ENCODE data around the gene HES4. TPM values are rescaled to one million over a fixed set of nuclear protein-coding genes. Genes with fewer than 3 reads are reported as not detected.

The HES4 gene
- total and polyA plus RNA-seq, 2 donors (not counting 1 experiment from before 2014, with no cell fraction given): 0.49 to 2.0 TPM

DNA sequence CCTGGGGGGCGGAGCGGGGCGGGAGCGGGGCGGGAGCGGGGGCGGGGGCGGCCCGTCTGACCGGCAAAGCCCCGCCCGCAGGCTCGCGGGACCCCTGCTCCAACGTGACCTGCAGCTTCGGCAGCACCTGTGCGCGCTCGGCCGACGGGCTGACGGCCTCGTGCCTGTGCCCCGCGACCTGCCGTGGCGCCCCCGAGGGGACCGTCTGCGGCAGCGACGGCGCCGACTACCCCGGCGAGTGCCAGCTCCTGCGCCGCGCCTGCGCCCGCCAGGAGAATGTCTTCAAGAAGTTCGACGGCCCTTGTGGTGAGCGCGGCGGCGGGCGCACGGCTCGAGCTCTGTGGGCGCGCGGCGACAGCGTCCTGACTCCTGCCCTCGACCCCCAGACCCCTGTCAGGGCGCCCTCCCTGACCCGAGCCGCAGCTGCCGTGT is 41.2 kb upstream of the HES4 start:
- H3K27me3 ChIP-seq (ENCODE audit: control insufficient read depth, insufficient read depth, low read length): no peaks in the 10 kb centered on the region
- H3K4me3 ChIP-seq (replicated peaks in 1 of 4; ENCODE audit: control extremely low read depth in 1 of 4, insufficient read depth in 1 of 4, low read depth in 3 of 4, low read length in 4 of 4): no peak overlapping the region
- TF ChIP-seq, protein P1, sequence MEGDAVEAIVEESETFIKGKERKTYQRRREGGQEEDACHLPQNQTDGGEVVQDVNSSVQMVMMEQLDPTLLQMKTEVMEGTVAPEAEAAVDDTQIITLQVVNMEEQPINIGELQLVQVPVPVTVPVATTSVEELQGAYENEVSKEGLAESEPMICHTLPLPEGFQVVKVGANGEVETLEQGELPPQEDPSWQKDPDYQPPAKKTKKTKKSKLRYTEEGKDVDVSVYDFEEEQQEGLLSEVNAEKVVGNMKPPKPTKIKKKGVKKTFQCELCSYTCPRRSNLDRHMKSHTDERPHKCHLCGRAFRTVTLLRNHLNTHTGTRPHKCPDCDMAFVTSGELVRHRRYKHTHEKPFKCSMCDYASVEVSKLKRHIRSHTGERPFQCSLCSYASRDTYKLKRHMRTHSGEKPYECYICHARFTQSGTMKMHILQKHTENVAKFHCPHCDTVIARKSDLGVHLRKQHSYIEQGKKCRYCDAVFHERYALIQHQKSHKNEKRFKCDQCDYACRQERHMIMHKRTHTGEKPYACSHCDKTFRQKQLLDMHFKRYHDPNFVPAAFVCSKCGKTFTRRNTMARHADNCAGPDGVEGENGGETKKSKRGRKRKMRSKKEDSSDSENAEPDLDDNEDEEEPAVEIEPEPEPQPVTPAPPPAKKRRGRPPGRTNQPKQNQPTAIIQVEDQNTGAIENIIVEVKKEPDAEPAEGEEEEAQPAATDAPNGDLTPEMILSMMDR (conservative IDR thresholded peaks at IDR 0.05 in 1 of 2, IDR thresholded peaks at IDR 0.05 in 1 of 2; ENCODE audit: low read depth in 1 of 2, low read length in 2 of 2): no peak
- no peak for TF ChIP-seq EZH2 (IDR thresholded peaks at IDR 0.05; ENCODE audit: low read length, missing control alignments)
- H3K4me2 ChIP-seq (ENCODE audit: extremely low read depth, insufficient read depth, low read length): no peak overlapping the region
- H3K9ac ChIP-seq (ENCODE audit: insufficient read depth, low read length): no peak overlapping the region
- no peaks in the 10 kb centered on the region for H3K9me3 ChIP-seq (ENCODE audit: control insufficient read depth, insufficient read depth, low read depth, low read length)
- H3K79me2 ChIP-seq (ENCODE audit: control insufficient read depth, insufficient read depth, low read length): no peaks in the 10 kb centered on the region
- H3K36me3 ChIP-seq (ENCODE audit: control insufficient read depth, insufficient read depth, low read length): peaks cover 9% of the 10 kb centered on the region
- no peaks in the 10 kb centered on the region for H4K20me1 ChIP-seq (ENCODE audit: control insufficient read depth, extremely low read depth, insufficient read depth, low read length)
- H3K27ac ChIP-seq (ENCODE audit: insufficient read depth, low read length): no peak overlapping the region
- peaks cover 7% of the 10 kb centered on the region for H3K4me1 ChIP-seq (ENCODE audit: control insufficient read depth, extremely low read depth, insufficient read depth, low read length)
- no peak for DNase-seq (ENCODE audit: low read depth in 2 of 2)
- H2AFZ ChIP-seq (ENCODE audit: low read length): no peak overlapping the region

DNA sequence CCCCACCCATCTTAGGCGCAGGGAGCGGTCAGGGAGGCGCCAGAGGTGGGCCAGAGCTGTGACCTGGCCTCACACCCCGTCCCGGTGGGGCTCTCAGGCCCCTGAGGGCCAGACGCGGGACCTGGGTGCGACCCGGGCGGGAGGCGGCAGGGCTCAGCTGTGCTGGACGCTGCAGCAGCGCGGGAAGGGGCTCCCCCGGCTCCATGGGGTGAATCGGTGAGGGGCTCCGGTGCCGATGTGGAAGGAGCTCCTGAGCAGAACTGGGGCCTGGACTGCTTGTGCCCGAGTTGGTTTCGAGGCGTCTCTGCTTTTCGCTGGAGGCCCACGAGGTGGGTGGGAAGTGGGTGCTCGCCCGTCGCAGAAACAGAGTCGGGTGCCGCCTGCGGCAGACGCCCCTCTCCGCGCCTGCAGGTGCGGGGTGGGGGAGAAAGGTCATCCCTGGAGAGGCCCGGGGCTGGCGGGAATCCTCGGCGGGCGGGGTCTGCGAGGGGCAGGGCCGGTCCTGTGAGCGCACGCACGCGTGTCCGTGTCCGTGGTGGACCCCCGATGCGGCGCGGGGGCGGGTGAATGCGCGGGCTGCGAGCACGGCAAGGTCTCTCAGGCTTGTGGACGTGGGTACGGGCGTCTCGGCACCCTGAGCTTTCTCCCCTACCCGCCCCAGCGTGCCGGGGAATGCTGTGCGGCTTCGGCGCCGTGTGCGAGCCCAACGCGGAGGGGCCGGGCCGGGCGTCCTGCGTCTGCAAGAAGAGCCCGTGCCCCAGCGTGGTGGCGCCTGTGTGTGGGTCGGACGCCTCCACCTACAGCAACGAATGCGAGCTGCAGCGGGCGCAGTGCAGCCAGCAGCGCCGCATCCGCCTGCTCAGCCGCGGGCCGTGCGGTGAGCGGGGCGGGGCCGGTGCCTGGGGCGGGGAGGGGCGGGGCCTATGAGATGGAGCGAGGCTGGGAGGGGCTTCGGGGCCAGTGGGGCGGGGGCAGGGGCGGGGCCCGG is 40.4 kb upstream of the HES4 start:
- TF ChIP-seq EZH2 (IDR thresholded peaks at IDR 0.05; ENCODE audit: low read length, missing control alignments): no peak
- TF ChIP-seq, protein P1 (conservative IDR thresholded peaks at IDR 0.05 in 1 of 2, IDR thresholded peaks at IDR 0.05 in 1 of 2; ENCODE audit: low read depth in 1 of 2, low read length in 2 of 2): peak in 1 of 2 donors; percentile 4
- Histone ChIP-seq H4K20me1 (ENCODE audit: control insufficient read depth, extremely low read depth, insufficient read depth, low read length) (no peaks in the 10 kb centered on the region), H3K27me3 (ENCODE audit: control insufficient read depth, insufficient read depth, low read length) (no peaks in the 10 kb centered on the region), H3K4me2 (ENCODE audit: extremely low read depth, insufficient read depth, low read length) (peak overlapping the region; percentile 66), H2AFZ (ENCODE audit: low read length) (no peak overlapping the region), H3K4me1 (ENCODE audit: control insufficient read depth, extremely low read depth, insufficient read depth, low read length) (peaks cover 7% of the 10 kb centered on the region), H3K9ac (ENCODE audit: insufficient read depth, low read length) (no peak overlapping the region), H3K4me3 (replicated peaks in 1 of 4; ENCODE audit: control extremely low read depth in 1 of 4, insufficient read depth in 1 of 4, low read depth in 3 of 4, low read length in 4 of 4) (peak overlapping the region in 3 of 4 experiments; percentile 6 to 49 (median 28)), H3K36me3 (ENCODE audit: control insufficient read depth, insufficient read depth, low read length) (peaks cover 6% of the 10 kb centered on the region), H3K27ac (ENCODE audit: insufficient read depth, low read length) (no peak overlapping the region), H3K79me2 (ENCODE audit: control insufficient read depth, insufficient read depth, low read length) (no peaks in the 10 kb centered on the region), H3K9me3 (ENCODE audit: control insufficient read depth, insufficient read depth, low read depth, low read length) (no peaks in the 10 kb centered on the region)
- peak; percentile 78 to 88 for DNase-seq (ENCODE audit: low read depth in 2 of 2)

DNA sequence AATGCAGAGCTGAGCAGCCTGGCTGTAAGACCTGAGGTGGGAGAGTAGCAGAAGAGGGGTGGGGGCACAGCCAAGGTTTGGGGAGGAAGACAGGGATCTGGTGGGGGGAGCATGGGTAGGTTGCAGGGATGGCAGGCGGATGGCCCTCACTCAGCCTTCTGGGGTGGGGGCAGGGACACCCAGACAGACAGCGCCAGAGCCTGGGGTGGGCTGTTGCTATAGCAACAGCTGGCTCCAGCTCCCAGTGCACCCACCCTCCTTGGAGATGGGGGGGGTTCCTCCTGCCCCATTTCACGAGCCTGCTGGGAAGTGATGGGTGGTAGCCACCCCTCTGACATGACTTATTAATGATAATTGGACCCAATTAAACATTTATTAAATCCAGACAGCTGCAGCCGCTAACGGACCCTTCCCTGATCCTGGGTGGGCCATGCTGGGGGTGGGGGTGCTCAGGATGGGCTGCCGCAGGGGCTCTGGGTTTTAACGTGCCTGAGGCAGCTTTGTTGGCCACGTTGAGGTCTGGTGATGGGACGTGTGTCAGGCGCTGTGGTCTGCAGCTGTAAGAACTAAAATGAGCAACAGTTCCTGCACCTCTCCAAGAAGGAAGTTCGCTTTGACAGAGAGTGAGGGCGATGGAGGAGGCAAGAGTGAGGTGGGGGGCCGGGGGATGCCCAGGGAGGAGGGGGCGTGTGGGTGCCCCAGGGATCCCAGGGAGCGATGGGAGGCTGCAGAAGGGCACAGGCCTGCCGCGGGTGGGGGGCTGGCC is 39.4 kb upstream of the HES4 start:
- H2AFZ ChIP-seq (ENCODE audit: low read length): no peak overlapping the region
- H3K9ac ChIP-seq (ENCODE audit: insufficient read depth, low read length): no peak overlapping the region
- H3K36me3 ChIP-seq (ENCODE audit: control insufficient read depth, insufficient read depth, low read length): peaks cover 6% of the 10 kb centered on the region
- H3K9me3 ChIP-seq (ENCODE audit: control insufficient read depth, insufficient read depth, low read depth, low read length): no peaks in the 10 kb centered on the region
- DNase-seq (ENCODE audit: low read depth in 2 of 2): no peak
- H3K4me2 ChIP-seq (ENCODE audit: extremely low read depth, insufficient read depth, low read length): no peak overlapping the region
- H4K20me1 ChIP-seq (ENCODE audit: control insufficient read depth, extremely low read depth, insufficient read depth, low read length): no peaks in the 10 kb centered on the region
- no peak for TF ChIP-seq EZH2 (IDR thresholded peaks at IDR 0.05; ENCODE audit: low read length, missing control alignments)
- TF ChIP-seq, protein P1 (conservative IDR thresholded peaks at IDR 0.05 in 1 of 2, IDR thresholded peaks at IDR 0.05 in 1 of 2; ENCODE audit: low read depth in 1 of 2, low read length in 2 of 2): no peak
- H3K4me1 ChIP-seq (ENCODE audit: control insufficient read depth, extremely low read depth, insufficient read depth, low read length): peaks cover 7% of the 10 kb centered on the region
- H3K79me2 ChIP-seq (ENCODE audit: control insufficient read depth, insufficient read depth, low read length): no peaks in the 10 kb centered on the region
- no peaks in the 10 kb centered on the region for H3K27me3 ChIP-seq (ENCODE audit: control insufficient read depth, insufficient read depth, low read length)
- H3K27ac ChIP-seq (ENCODE audit: insufficient read depth, low read length): no peak overlapping the region
- H3K4me3 ChIP-seq (replicated peaks in 1 of 4; ENCODE audit: control extremely low read depth in 1 of 4, insufficient read depth in 1 of 4, low read depth in 3 of 4, low read length in 4 of 4): no peak overlapping the region

Data from fibroblast of lung (primary cell).